ENCODE results near the gene HUNK. TPM values are rescaled to one million over a fixed set of nuclear protein-coding genes. Genes with fewer than 3 reads are reported as not detected.
A peak's percentile ranks its signal among the peaks of the same experiment; 100 is the strongest.

HUNK gene
- under 1 TPM; 0.11 to 0.82 (median 0.59) TPM for total RNA-seq
- 0.07 TPM for polyA plus RNA-seq
- long read RNA-seq, donor 1: 0 reads
- long read RNA-seq, donor 2, partial matches to known transcripts: 0 of 1 reads
- long read RNA-seq, donor 2, other reads (novel, unspliced or antisense): 1 of 1 reads
- long read RNA-seq, donor 3, partial matches to known transcripts: 1 of 1 reads
- long read RNA-seq, donor 3, other reads (novel, unspliced or antisense): 0 of 1 reads
- long read RNA-seq, donor 4: 0 reads

DNA sequence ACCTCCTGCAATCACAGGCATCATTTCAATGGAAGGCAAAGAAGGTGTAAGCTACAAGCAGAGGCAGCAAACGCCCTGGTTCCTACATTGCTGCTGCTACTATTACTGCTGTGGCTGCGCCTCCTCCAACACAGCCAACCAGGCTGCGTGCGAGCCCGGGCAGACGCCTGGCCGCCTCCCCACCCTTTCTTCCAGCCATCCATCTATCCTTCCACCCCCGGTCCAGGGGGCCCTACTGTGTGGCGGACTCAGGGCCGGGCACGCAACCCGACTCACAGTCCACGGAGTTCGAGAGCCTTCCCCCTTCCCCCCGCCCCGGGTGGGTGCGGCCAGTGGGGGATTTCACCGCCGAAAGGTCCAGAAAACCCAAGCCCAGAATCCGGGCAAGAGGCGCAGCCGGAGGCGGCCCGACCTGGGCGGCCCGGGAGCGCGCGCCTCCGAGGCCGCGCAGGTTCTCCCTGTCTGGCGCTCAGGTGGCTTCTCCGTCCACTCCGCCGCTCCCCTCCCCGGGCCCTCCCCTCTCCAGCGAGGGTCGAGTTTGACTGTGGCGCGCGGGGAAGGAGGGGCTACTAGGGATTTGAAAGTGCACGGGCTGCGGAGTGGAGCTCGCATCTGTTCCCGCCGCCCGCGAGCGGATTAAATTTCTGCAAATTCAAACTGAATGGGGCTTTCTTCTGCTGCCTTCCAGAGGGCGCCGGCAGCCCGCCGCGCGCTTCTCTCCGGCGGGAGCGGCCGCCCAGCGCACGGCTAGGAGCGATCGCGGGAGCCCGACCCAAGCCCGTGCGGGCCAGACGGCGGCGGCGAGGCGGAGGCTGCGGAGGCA lies at the start of gene HUNK:
Gene HUNK (plus strand): TSS at position 569 of the 823 bp plus-strand sequence. CDS start 655 bp downstream, outside the sequence.
- under 1% methylated on average over 74 of the region's 74 CpGs for WGBS
- no peaks in the 10 kb centered on the region for H3K4me1 ChIP-seq (ENCODE audit: control insufficient read depth, insufficient read depth, low read length)
- peak within 1 kb of the TSS; percentile 89 for H3K4me3 ChIP-seq (ENCODE audit: low read length)
- DNase-seq (peak; percentile 31 to 72 (median 66)), ATAC-seq (peak; percentile 58 to 62)
- no peaks in the 10 kb centered on the region for H3K9me3 ChIP-seq (ENCODE audit: control insufficient read depth, low read length)
- intact Hi-C loops (cut with DNase I): loop anchor here in 1 of 4 donors (5.0 kb wide), 1 partner anchor 385 kb away; no protein-coding TSS in a partner anchor
- H3K27me3 ChIP-seq (ENCODE audit: control insufficient read depth, insufficient read depth): no peaks in the 10 kb centered on the region
- no peak within 1 kb of the TSS for H3K27ac ChIP-seq (ENCODE audit: low read length)

GRCh38 chr21:31829736-31830472 lies 42.9 kb upstream of the HUNK start:
- DNase-seq: no peak
- Histone ChIP-seq H3K4me1 (ENCODE audit: control insufficient read depth, insufficient read depth, low read length) (no peaks in the 10 kb centered on the region), H3K9me3 (ENCODE audit: control insufficient read depth, low read length) (no peaks in the 10 kb centered on the region), H3K27ac (ENCODE audit: low read length) (no peak overlapping the region), H3K4me3 (ENCODE audit: low read length) (no peak overlapping the region), H3K27me3 (ENCODE audit: control insufficient read depth, insufficient read depth) (no peaks in the 10 kb centered on the region)
- intact Hi-C loops (cut with DNase I): no loop called here
- no peak for ATAC-seq
- 79% methylated on average over 5 of the region's 5 CpGs for WGBS

GRCh38 chr21:31830701-31831100 lies 42.1 kb upstream of the HUNK start:
- ATAC-seq (no peak), DNase-seq (no peak)
- WGBS: 51% methylated on average over 4 of the region's 4 CpGs
- intact Hi-C loops (cut with DNase I): no loop called here
- Histone ChIP-seq H3K4me1 (ENCODE audit: control insufficient read depth, insufficient read depth, low read length) (no peaks in the 10 kb centered on the region), H3K27ac (ENCODE audit: low read length) (no peak overlapping the region), H3K4me3 (ENCODE audit: low read length) (no peak overlapping the region), H3K9me3 (ENCODE audit: control insufficient read depth, low read length) (no peaks in the 10 kb centered on the region), H3K27me3 (ENCODE audit: control insufficient read depth, insufficient read depth) (no peaks in the 10 kb centered on the region)

GRCh38 chr21:31837041-31837440 lies 35.8 kb upstream of the HUNK start:
- ATAC-seq: no peak
- no peaks in the 10 kb centered on the region for H3K4me1 ChIP-seq (ENCODE audit: control insufficient read depth, insufficient read depth, low read length)
- H3K4me3 ChIP-seq (ENCODE audit: low read length): no peak overlapping the region
- intact Hi-C loops (cut with DNase I): no loop called here
- no peak for DNase-seq
- no peak overlapping the region for H3K27ac ChIP-seq (ENCODE audit: low read length)
- H3K9me3 ChIP-seq (ENCODE audit: control insufficient read depth, low read length): no peaks in the 10 kb centered on the region
- H3K27me3 ChIP-seq (ENCODE audit: control insufficient read depth, insufficient read depth): no peaks in the 10 kb centered on the region

GRCh38 chr21:31837618-31838390 lies 35.0 kb upstream of the HUNK start:
- H3K9me3 ChIP-seq (ENCODE audit: control insufficient read depth, low read length): no peaks in the 10 kb centered on the region
- ATAC-seq (no peak), DNase-seq (no peak)
- intact Hi-C loops (cut with DNase I): no loop called here
- no peak overlapping the region for H3K27ac ChIP-seq (ENCODE audit: low read length)
- H3K4me3 ChIP-seq (ENCODE audit: low read length): no peak overlapping the region
- H3K4me1 ChIP-seq (ENCODE audit: control insufficient read depth, insufficient read depth, low read length): no peaks in the 10 kb centered on the region
- 79% methylated on average over 3 of the region's 3 CpGs for WGBS
- H3K27me3 ChIP-seq (ENCODE audit: control insufficient read depth, insufficient read depth): no peaks in the 10 kb centered on the region

GRCh38 chr21:31838586-31839355 lies 34.0 kb upstream of the HUNK start:
- Histone ChIP-seq H3K4me1 (ENCODE audit: control insufficient read depth, insufficient read depth, low read length) (no peaks in the 10 kb centered on the region), H3K4me3 (ENCODE audit: low read length) (no peak overlapping the region), H3K27ac (ENCODE audit: low read length) (no peak overlapping the region), H3K27me3 (ENCODE audit: control insufficient read depth, insufficient read depth) (no peaks in the 10 kb centered on the region), H3K9me3 (ENCODE audit: control insufficient read depth, low read length) (no peaks in the 10 kb centered on the region)
- ATAC-seq (no peak), DNase-seq (no peak)
- intact Hi-C loops (cut with DNase I): no loop called here
- 85% methylated on average over 5 of the region's 5 CpGs for WGBS

- ATAC-seq: no peak
- intact Hi-C loops (cut with DNase I): no loop called here
- Histone ChIP-seq H3K27me3 (ENCODE audit: control insufficient read depth, insufficient read depth) (no peaks in the 10 kb centered on the region), H3K9me3 (ENCODE audit: control insufficient read depth, low read length) (no peaks in the 10 kb centered on the region), H3K27ac (ENCODE audit: low read length) (no peak overlapping the region), H3K4me3 (ENCODE audit: low read length) (no peak overlapping the region), H3K4me1 (ENCODE audit: control insufficient read depth, insufficient read depth, low read length) (peaks cover 2% of the 10 kb centered on the region)
- DNase-seq: no peak
Measured at GRCh38 chr21:31844206-31844605, 28.6 kb upstream of the HUNK start.

- WGBS: 71% methylated on average over 6 of the region's 6 CpGs
- intact Hi-C loops (cut with DNase I): no loop called here
- Histone ChIP-seq H3K27me3 (ENCODE audit: control insufficient read depth, insufficient read depth) (no peaks in the 10 kb centered on the region), H3K9me3 (ENCODE audit: control insufficient read depth, low read length) (no peaks in the 10 kb centered on the region), H3K4me3 (ENCODE audit: low read length) (no peak overlapping the region), H3K4me1 (ENCODE audit: control insufficient read depth, insufficient read depth, low read length) (peaks cover 2% of the 10 kb centered on the region), H3K27ac (ENCODE audit: low read length) (no peak overlapping the region)
- DNase-seq (no peak), ATAC-seq (no peak)
Measured at GRCh38 chr21:31845151-31845729, 27.6 kb upstream of the HUNK start.

- WGBS: 68% methylated on average over 1 of the region's 1 CpG
- no peaks in the 10 kb centered on the region for H3K9me3 ChIP-seq (ENCODE audit: control insufficient read depth, low read length)
- peak in 2 of 3 donors; percentile 58 for DNase-seq
- H3K27ac ChIP-seq (ENCODE audit: low read length): no peak overlapping the region
- peaks cover 2% of the 10 kb centered on the region for H3K4me1 ChIP-seq (ENCODE audit: control insufficient read depth, insufficient read depth, low read length)
- intact Hi-C loops (cut with DNase I): no loop called here
- no peak overlapping the region for H3K4me3 ChIP-seq (ENCODE audit: low read length)
- peak; percentile 70 to 88 for ATAC-seq
- H3K27me3 ChIP-seq (ENCODE audit: control insufficient read depth, insufficient read depth): no peaks in the 10 kb centered on the region
Measured at GRCh38 chr21:31846690-31847089, 26.1 kb upstream of the HUNK start.

DNA sequence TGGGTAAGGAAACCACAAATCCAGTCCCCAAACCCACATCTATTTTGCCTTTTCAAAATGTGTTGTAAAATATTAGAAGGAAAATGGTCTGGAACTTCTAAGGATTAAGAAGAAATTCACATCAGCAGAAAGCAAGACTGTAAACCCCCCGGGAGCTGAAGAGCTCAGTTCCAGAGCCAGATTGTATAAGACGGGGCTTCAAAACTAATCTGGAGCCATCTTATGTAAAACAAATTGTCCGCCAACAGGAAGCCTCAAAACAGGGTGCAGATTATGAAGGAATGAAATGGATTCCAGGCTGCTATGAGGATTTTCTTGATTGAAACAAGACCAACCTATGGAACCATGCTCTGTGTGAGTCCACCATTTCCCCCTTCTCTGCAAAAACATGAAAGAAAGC lies 25.1 kb upstream of the HUNK start:
- intact Hi-C loops (cut with DNase I): no loop called here
- H3K27me3 ChIP-seq (ENCODE audit: control insufficient read depth, insufficient read depth): no peaks in the 10 kb centered on the region

More for the DNA sequence above, 25.1 kb upstream of the HUNK start:
- no peak for DNase-seq
- WGBS: 50% methylated on average over 3 of the region's 3 CpGs
- Histone ChIP-seq H3K27ac (ENCODE audit: low read length) (no peak overlapping the region), H3K4me3 (ENCODE audit: low read length) (no peak overlapping the region), H3K4me1 (ENCODE audit: control insufficient read depth, insufficient read depth, low read length) (peaks cover 2% of the 10 kb centered on the region), H3K9me3 (ENCODE audit: control insufficient read depth, low read length) (no peaks in the 10 kb centered on the region)
- no peak for ATAC-seq

Data from right cardiac atrium (tissue), 5 donors.